Measurements from ENCODE around the gene DAGLB.

DNA sequence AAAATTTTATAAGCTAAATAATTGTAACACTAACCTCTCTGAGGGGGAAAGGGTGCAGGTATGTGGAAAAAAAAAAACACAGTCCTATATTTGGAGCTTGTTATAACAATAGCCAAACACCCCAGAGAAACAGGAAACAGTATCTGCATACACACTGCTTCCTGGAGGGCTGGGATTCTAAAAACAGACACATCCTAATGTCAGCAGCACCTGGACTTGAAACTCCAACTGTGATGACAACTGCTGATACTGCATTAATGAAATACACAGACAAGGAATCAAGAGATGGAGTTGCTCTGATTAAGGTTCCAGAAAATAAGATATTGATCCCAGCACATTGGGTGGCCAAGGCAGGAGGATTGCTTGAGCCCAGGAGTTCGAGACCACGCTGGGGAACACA is 9.3 kb downstream of the DAGLB start:
- peak; percentile 65 for TF ChIP-seq GATA2 (IDR thresholded peaks at IDR 0.05; ENCODE audit: low read depth, low read length)
- TF ChIP-seq GATA3 (IDR thresholded peaks at IDR 0.05; ENCODE audit: low read depth, low read length) = 0 out of 2 replicates have a peak, but pooled peaks have one; percentile 44
